ENCODE results near the gene CCR5.

CCR5 gene

DNA sequence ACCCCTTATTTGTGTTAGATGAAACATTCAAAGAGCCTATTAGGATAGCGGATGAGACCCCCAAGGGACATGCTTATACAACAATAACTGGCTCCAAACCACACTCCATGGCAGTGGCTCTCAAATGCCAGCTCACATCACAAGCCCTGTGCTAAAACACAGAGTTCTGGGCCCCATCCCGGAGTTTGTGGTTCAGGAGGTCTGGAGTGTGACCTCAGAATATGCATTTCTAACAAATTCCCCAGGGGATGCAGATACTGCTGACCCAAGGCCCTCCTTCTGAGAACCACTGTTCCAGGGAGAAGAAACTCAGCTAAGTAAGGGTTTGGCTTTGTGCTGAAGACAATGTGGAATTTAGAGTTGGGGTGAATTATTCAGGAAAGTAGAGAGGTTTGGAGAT is 39.9 kb downstream of the CCR5 start:
- DNase-seq (ENCODE audit: insufficient read length, low spot score) (no peak), FAIRE-seq (no peak)
- TF ChIP-seq, protein P1, sequence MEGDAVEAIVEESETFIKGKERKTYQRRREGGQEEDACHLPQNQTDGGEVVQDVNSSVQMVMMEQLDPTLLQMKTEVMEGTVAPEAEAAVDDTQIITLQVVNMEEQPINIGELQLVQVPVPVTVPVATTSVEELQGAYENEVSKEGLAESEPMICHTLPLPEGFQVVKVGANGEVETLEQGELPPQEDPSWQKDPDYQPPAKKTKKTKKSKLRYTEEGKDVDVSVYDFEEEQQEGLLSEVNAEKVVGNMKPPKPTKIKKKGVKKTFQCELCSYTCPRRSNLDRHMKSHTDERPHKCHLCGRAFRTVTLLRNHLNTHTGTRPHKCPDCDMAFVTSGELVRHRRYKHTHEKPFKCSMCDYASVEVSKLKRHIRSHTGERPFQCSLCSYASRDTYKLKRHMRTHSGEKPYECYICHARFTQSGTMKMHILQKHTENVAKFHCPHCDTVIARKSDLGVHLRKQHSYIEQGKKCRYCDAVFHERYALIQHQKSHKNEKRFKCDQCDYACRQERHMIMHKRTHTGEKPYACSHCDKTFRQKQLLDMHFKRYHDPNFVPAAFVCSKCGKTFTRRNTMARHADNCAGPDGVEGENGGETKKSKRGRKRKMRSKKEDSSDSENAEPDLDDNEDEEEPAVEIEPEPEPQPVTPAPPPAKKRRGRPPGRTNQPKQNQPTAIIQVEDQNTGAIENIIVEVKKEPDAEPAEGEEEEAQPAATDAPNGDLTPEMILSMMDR (IDR thresholded peaks at IDR 0.05; ENCODE audit: insufficient read depth, missing control alignments): no peak

DNA sequence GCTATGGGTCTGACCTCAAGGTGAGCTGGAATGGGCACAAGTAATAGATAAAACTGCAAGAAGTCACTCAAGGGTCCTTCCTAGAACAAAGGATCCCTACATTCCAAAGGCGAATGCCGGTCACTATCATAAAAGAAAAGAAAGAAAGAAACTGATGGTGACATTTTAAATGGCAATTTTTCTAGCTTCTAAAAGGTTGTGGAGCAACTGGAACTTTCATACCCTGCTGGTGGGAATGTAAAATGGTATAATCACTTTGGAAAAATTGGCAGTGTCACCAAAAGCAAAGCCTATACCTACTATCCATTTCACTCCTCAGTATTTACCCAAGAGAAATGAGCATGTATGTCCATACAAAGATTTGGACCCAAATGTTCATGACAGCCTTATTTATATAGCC is 40.5 kb downstream of the CCR5 start:
- TF ChIP-seq, protein P1 (IDR thresholded peaks at IDR 0.05; ENCODE audit: insufficient read depth, missing control alignments): no peak
- no peak for FAIRE-seq
- no peak for DNase-seq (ENCODE audit: insufficient read length, low spot score)

DNA sequence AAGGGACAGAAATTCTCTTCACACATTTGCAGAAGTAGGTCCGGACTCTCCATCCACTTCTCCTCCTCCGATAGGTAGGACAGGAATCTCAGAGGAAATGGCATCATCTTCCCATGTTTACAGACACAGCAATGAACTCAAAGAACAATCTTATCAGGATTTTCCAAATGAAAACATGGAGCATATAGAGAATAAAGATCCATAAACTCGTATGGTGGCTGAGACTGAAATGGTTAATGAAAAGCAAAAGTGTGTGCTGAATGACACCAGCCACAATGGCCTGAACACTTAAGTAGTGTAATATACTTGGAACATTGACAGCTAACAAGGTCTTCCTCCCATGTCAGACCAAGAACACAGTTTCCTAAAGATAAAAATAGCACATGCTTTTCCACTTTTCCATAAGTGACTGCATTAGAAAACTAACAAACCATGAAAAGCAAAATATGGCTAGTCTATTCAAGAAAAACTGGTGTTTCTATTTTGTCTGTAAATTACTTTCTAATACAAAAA is 42.1 kb downstream of the CCR5 start:
- FAIRE-seq (no peak), DNase-seq (ENCODE audit: insufficient read length, low spot score) (no peak)
- TF ChIP-seq, protein P1 (IDR thresholded peaks at IDR 0.05; ENCODE audit: insufficient read depth, missing control alignments): no peak

DNA sequence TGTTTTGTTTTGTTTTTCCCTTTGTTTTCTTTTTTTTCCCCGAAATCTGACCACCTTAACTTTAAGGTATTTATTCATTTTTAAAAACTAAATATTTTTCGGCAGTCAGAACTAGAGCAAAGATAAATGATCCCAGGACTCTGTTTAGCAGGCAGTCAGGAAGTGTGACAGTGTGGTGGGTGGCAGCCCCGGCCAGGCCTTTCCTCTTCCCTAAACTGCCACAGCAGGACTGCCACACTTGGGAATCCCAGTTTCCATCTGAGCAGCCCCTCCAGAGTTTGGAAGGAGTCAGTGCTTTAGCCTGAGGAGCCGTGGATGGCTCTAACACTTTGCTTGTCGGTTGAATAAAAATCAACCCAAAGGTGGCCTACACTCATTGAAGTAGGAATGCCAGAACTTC is 43.2 kb downstream of the CCR5 start:
- TF ChIP-seq, protein P1 (IDR thresholded peaks at IDR 0.05; ENCODE audit: insufficient read depth, missing control alignments): no peak
- no peak for DNase-seq (ENCODE audit: insufficient read length, low spot score)
- no peak for FAIRE-seq

DNA sequence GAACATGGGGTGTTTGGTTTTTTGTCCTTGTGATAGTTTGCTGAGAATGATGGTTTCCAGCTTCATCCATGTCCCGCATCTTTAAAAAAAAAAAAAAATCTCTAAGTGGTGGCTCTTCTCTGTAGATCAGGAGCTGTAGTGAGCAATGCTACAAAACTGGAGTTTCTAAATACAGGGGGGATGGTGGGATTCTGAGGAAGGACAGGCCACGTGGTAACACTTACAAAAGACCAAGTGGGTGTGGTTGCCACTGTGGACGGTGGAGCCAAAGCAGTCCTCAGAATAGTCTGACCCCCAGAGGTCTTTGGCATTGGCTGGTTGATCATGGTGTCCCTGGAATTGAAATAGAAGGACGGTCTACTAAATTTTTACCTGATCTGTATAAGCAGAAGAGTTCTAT is 44.0 kb downstream of the CCR5 start:
- TF ChIP-seq, protein P1 (IDR thresholded peaks at IDR 0.05; ENCODE audit: insufficient read depth, missing control alignments): no peak
- no peak for FAIRE-seq

DNA sequence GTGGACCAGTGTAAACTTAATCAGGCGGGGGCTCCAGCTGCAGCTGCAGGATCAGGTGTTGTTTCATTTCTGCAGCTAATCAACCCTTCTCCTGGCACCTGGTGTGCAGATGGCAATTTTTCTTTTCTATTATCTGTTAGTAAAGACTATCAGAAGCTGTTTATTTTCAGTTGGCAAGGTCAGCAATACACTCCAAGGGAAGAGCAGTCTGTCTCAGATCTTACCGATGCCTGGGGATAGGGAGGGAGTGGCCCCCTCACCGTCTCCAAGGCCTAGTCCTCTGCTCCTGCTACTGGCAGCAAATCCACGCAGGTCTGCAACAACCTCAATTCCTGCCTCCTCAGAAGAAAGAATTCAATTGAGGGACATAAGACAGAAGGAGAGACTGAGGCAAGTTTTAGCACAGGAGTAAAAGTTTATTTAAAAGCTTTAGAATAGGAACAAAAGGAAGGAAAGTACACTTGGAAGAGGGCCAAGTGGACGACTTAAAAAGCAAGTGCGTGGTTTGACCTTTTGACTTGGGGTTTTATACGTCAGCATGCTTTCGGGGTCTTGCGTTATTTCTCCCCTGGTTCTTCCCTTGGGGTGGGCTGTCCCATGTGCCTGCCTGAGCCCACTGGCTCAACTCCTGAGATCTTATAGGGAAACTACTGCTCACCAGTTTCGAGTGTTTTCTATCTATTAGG is 45.5 kb downstream of the CCR5 start:
- DNase-seq (ENCODE audit: insufficient read length, low spot score) (no peak), FAIRE-seq (no peak)
- TF ChIP-seq, protein P1 (IDR thresholded peaks at IDR 0.05; ENCODE audit: insufficient read depth, missing control alignments): no peak

More for the DNA sequence above, 44.0 kb downstream of the CCR5 start:
- DNase-seq (ENCODE audit: insufficient read length, low spot score): no peak

DNA sequence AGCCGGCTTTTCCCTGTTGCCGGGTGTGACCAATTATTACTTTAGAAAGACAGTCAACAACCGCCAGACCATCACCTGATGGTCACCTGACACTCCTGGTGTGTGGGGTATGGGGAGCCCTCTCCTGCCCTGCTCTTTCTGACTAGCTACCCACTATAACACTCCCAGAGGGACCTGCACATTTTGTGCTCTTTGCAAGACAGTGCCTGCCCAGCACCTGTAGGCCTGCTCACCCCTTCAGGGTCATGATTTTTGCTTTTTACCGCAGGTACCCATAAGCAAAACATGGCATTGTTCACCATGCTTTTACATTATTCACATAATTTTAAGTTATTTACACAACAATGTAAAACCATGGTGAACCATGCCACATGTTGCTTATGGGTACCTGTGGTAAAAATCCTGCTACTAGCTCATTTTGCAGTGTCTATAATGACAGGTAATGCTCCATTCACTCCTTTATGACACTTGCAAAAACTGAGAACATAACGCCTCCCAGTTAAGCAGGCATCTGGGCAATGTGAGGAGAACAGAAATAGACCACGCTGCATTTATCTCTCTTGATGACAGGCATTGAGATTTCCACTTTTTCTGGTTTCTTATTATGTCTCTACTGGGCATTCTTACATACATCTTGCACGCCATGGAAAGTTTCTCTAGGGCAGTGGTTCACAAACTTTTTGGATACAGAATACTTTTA is 46.2 kb downstream of the CCR5 start:
- DNase-seq (ENCODE audit: insufficient read length, low spot score) (no peak), FAIRE-seq (no peak)
- TF ChIP-seq, protein P1 (IDR thresholded peaks at IDR 0.05; ENCODE audit: insufficient read depth, missing control alignments): no peak
